ENCODE data around the gene TMEM219. TPM values are rescaled to one million over a fixed set of nuclear protein-coding genes. Genes with fewer than 3 reads are reported as not detected.

Gene TMEM219
- total and polyA plus RNA-seq, 5 donors from 2014 or later: 76.7 to 261 (median 198) TPM

DNA sequence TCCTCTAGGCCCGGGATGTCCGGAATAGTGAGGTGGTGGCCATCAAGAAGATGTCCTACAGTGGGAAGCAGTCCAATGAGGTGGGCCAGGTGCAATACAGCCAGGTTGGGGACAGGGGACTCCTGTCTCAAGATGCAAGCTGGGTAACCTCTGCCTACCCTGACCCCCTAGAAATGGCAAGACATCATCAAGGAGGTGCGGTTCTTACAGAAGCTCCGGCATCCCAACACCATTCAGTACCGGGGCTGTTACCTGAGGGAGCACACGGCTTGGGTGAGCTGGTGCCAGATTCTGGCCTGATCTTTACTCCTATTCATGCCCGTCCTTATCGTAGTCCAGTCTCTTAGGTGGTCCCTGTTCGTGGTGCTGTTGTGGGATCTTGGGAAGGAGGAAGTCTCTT lies 16.2 kb downstream of the TMEM219 start:
- H3K27me3 ChIP-seq (ENCODE audit: control insufficient read depth, insufficient read depth, low read length): no peaks in the 10 kb centered on the region
- Mint-ChIP-seq H3K9me3 (no peaks in the 10 kb centered on the region), H3K27ac (peak overlapping the region in 1 of 3 donors; percentile 52), H3K4me3 (peak overlapping the region in 1 of 4 donors; percentile 37), H3K4me1 (peaks cover 13 to 38% (median 25%) of the 10 kb centered on the region in 4 donors), H3K27me3 (no peaks in the 10 kb centered on the region), H3K36me3 (peaks cover 21% of the 10 kb centered on the region)
- no peak for ATAC-seq (ENCODE audit: low read depth in 2 of 2)
- DNase-seq: no peak
- peaks cover 49% of the 10 kb centered on the region for H3K36me3 ChIP-seq (ENCODE audit: control insufficient read depth, insufficient read depth, low read length)
- no peaks in the 10 kb centered on the region for H3K9me3 ChIP-seq (ENCODE audit: control insufficient read depth in 2 of 2, low read length in 2 of 2)
- H3K27ac ChIP-seq (ENCODE audit: insufficient read depth, low read length, poor library complexity, severe bottlenecking): no peak overlapping the region
- H3K4me1 ChIP-seq (ENCODE audit: control insufficient read depth, insufficient read depth, low read length, poor library complexity, severe bottlenecking): peaks cover 36% of the 10 kb centered on the region
- H3K4me3 ChIP-seq (ENCODE audit: low read depth, low read length): no peak overlapping the region

DNA sequence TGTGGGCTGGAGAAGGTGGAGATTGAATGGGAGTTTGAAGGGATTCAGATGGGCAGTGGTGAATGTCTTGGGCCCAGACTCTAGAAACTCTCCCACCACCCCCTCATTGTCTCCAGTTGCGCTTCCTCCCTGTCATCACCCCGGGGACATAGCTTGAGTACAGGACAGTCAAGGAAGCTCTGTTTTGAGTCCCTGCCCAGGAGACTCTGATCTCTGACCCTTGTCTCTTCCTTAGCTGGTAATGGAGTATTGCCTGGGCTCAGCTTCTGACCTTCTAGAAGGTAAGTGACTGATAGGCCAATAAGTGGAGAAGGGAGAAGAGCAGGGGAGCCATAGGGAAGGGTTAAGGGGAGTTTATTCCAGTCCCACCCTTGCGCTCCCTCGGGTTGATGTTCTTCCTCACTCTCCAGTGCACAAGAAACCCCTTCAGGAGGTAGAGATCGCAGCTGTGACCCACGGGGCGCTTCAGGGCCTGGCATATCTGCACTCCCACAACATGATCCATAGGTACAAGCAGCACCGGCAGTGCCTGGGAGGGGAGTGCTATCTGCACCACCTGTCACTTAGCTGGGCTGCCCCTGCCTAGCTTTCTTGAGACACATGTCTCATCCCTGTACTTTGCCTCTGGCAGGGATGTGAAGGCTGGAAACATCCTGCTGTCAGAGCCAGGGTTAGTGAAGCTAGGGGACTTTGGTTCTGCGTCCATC lies 16.8 kb downstream of the TMEM219 start:
- H3K9me3 Mint-ChIP-seq: no peaks in the 10 kb centered on the region
- peaks cover 33% of the 10 kb centered on the region for H3K4me1 ChIP-seq (ENCODE audit: control insufficient read depth, insufficient read depth, low read length, poor library complexity, severe bottlenecking)
- H3K4me3 ChIP-seq (ENCODE audit: low read depth, low read length): no peak overlapping the region
- no peaks in the 10 kb centered on the region for H3K27me3 Mint-ChIP-seq
- no peaks in the 10 kb centered on the region for H3K27me3 ChIP-seq (ENCODE audit: control insufficient read depth, insufficient read depth, low read length)
- no peak overlapping the region for H3K27ac ChIP-seq (ENCODE audit: insufficient read depth, low read length, poor library complexity, severe bottlenecking)
- ATAC-seq (ENCODE audit: low read depth in 2 of 2): no peak
- H3K9me3 ChIP-seq (ENCODE audit: control insufficient read depth in 2 of 2, low read length in 2 of 2): no peaks in the 10 kb centered on the region
- no peak for DNase-seq
- peaks cover 26% of the 10 kb centered on the region for H3K36me3 Mint-ChIP-seq
- peak overlapping the region in 1 of 3 donors; percentile 73 for H3K27ac Mint-ChIP-seq
- H3K36me3 ChIP-seq (ENCODE audit: control insufficient read depth, insufficient read depth, low read length): peaks cover 56% of the 10 kb centered on the region
- H3K4me1 Mint-ChIP-seq: peaks cover 13 to 34% (median 22%) of the 10 kb centered on the region in 4 donors
- H3K4me3 Mint-ChIP-seq: peak overlapping the region in 1 of 4 donors; percentile 9

DNA sequence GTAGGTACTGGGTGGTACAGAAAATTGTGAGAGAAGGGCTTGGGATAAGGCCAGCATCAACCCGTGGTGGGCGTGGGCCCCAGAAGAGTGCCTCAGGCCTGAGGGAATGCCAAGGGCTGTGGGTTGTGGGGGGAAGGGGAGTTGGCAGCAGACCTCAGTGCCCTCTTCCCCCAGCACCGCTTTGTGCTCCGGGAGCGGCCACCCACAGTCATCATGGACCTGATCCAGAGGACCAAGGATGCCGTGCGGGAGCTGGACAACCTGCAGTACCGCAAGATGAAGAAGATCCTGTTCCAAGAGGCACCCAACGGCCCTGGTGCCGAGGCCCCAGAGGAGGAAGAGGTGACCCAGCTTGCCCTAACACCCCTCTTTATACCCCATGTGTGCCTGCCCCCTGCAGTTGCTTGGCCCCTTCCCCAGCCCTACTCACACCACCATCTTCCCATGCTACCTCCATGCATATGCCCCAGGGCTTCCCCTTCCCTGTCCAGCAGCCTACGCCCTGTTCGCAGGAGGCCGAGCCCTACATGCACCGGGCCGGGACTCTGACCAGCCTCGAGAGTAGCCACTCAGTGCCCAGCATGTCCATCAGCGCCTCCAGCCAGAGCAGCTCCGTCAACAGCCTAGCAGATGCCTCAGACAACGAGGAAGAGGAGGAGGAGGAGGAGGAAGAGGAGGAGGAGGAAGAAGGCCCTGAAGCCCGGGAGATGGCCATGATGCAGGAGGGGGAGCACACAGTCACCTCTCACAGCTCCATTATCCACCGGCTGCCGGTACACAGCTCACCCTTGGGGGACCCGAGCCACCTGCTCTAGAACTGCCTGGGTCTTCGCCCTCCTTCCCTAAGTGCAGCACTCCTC lies 20.9 kb downstream of the TMEM219 start:
- Histone ChIP-seq H3K9me3 (ENCODE audit: control insufficient read depth in 2 of 2, low read length in 2 of 2) (no peaks in the 10 kb centered on the region), H3K27ac (ENCODE audit: insufficient read depth, low read length, poor library complexity, severe bottlenecking) (no peak overlapping the region), H3K27me3 (ENCODE audit: control insufficient read depth, insufficient read depth, low read length) (no peaks in the 10 kb centered on the region), H3K4me1 (ENCODE audit: control insufficient read depth, insufficient read depth, low read length, poor library complexity, severe bottlenecking) (no peaks in the 10 kb centered on the region), H3K4me3 (ENCODE audit: low read depth, low read length) (no peak overlapping the region), H3K36me3 (ENCODE audit: control insufficient read depth, insufficient read depth, low read length) (peaks cover 84% of the 10 kb centered on the region)
- Mint-ChIP-seq H3K27me3 (no peaks in the 10 kb centered on the region), H3K4me3 (no peak overlapping the region), H3K36me3 (peaks cover 31% of the 10 kb centered on the region), H3K4me1 (no peaks in the 10 kb centered on the region), H3K9me3 (no peaks in the 10 kb centered on the region), H3K27ac (no peak overlapping the region)
- no peak for ATAC-seq (ENCODE audit: low read depth in 2 of 2)
- DNase-seq: no peak

DNA sequence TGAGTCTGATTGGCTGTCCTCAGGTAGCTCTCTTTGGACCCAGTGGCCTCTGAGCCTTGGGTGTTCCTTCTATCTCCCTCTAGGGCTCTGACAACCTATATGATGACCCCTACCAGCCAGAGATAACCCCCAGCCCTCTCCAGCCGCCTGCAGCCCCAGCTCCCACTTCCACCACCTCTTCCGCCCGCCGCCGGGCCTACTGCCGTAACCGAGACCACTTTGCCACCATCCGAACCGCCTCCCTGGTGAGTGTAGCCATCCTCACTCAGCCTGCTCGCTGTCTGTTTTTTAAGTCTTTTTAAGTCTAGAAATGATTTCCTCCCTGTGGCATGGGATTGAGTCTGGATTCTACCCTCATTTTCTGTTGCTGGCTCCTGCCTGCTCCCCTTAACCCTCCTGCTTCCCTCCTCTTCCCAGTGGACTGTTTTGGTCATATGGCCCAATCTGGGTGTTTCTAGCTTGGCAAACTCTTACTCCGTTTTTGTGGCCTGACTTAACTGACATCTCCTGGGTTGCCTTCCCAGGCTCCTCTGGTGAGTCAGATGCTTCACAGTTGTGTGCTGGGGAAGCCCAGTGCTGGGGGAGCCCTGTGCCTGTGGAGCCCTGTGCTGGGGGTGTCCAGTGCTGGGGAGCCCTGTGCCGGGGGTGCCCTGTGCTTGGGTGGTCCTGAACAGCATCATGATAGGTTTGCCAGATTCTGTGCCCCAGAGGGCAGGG lies 21.7 kb downstream of the TMEM219 start:
- Histone ChIP-seq H3K4me3 (ENCODE audit: low read depth, low read length) (no peak overlapping the region), H3K36me3 (ENCODE audit: control insufficient read depth, insufficient read depth, low read length) (peaks cover 81% of the 10 kb centered on the region), H3K27me3 (ENCODE audit: control insufficient read depth, insufficient read depth, low read length) (no peaks in the 10 kb centered on the region), H3K4me1 (ENCODE audit: control insufficient read depth, insufficient read depth, low read length, poor library complexity, severe bottlenecking) (no peaks in the 10 kb centered on the region), H3K9me3 (ENCODE audit: control insufficient read depth in 2 of 2, low read length in 2 of 2) (no peaks in the 10 kb centered on the region), H3K27ac (ENCODE audit: insufficient read depth, low read length, poor library complexity, severe bottlenecking) (no peak overlapping the region)
- H3K27me3 Mint-ChIP-seq: no peaks in the 10 kb centered on the region
- no peak for DNase-seq
- peak overlapping the region in 1 of 3 donors; percentile 9 for H3K27ac Mint-ChIP-seq
- H3K9me3 Mint-ChIP-seq: no peaks in the 10 kb centered on the region
- no peak overlapping the region for H3K4me3 Mint-ChIP-seq
- H3K4me1 Mint-ChIP-seq: no peaks in the 10 kb centered on the region
- H3K36me3 Mint-ChIP-seq: peaks cover 38% of the 10 kb centered on the region
- no peak for ATAC-seq (ENCODE audit: low read depth in 2 of 2)

DNA sequence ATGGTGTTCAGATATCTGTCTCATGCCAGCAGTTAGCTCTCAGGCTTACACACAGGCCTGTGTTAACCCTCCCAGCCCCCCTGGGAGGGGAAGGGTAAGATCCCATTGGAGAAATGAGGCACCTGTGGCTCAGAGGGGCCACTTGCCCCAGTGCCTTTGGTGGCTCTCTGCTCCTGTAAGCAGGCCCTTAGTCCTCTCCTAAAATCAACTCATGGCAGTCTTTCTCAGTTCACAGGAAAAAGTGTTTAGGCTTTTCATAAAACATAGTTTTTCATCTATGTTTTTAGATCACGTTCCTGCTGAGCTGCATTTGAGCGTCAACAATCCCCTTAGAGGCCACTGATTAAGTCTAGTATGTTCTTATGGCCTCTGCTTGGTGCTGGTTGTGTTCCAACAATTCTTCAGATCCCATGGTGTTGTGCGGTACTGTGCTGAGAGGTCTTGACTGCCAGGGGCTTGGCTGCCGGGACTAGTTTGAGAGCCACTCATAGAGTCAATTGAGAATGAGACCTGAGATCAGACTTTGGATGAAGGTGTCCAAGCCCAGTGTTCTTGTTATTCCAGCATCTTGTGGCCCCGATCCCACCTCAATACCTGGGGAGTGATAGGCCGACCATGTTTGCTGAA lies 22.4 kb downstream of the TMEM219 start:
- Histone ChIP-seq H3K27ac (ENCODE audit: insufficient read depth, low read length, poor library complexity, severe bottlenecking) (no peak overlapping the region), H3K27me3 (ENCODE audit: control insufficient read depth, insufficient read depth, low read length) (no peaks in the 10 kb centered on the region), H3K4me1 (ENCODE audit: control insufficient read depth, insufficient read depth, low read length, poor library complexity, severe bottlenecking) (no peaks in the 10 kb centered on the region), H3K9me3 (ENCODE audit: control insufficient read depth in 2 of 2, low read length in 2 of 2) (no peaks in the 10 kb centered on the region), H3K36me3 (ENCODE audit: control insufficient read depth, insufficient read depth, low read length) (peaks cover 77% of the 10 kb centered on the region), H3K4me3 (ENCODE audit: low read depth, low read length) (no peak overlapping the region)
- Mint-ChIP-seq H3K4me3 (no peak overlapping the region), H3K4me1 (no peaks in the 10 kb centered on the region), H3K27me3 (no peaks in the 10 kb centered on the region), H3K27ac (peak overlapping the region; percentile 9 to 59 (median 48)), H3K9me3 (no peaks in the 10 kb centered on the region), H3K36me3 (peaks cover 38% of the 10 kb centered on the region)
- ATAC-seq (ENCODE audit: low read depth in 2 of 2) (no peak), DNase-seq (no peak)

DNA sequence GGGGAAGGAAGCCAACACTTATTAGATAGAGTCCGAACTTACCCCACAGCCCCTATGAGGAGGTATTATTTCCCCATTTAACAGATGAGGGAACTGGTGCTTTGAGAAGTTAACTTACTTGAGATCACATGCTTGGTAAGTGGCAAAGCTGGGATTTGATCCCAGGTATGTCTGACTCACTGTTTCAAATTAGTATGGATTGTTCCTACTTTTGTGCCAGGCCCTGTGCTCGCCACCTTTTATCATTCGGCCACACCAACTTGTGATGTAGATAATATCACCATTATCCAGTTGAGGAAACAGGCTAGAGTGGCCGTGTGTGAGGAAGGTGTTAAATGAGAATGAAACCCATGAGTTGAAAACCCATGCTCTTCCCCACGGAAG lies 22.9 kb downstream of the TMEM219 start:
- H3K27ac ChIP-seq (ENCODE audit: insufficient read depth, low read length, poor library complexity, severe bottlenecking): no peak overlapping the region
- H3K4me1 Mint-ChIP-seq: no peaks in the 10 kb centered on the region
- no peaks in the 10 kb centered on the region for H3K27me3 ChIP-seq (ENCODE audit: control insufficient read depth, insufficient read depth, low read length)
- H3K9me3 ChIP-seq (ENCODE audit: control insufficient read depth in 2 of 2, low read length in 2 of 2): no peaks in the 10 kb centered on the region
- peaks cover 34% of the 10 kb centered on the region for H3K36me3 Mint-ChIP-seq
- peaks cover 77% of the 10 kb centered on the region for H3K36me3 ChIP-seq (ENCODE audit: control insufficient read depth, insufficient read depth, low read length)
- no peak overlapping the region for H3K4me3 Mint-ChIP-seq
- DNase-seq (no peak), ATAC-seq (ENCODE audit: low read depth in 2 of 2) (no peak)
- H3K27me3 Mint-ChIP-seq: no peaks in the 10 kb centered on the region
- no peak overlapping the region for H3K4me3 ChIP-seq (ENCODE audit: low read depth, low read length)
- no peaks in the 10 kb centered on the region for H3K9me3 Mint-ChIP-seq
- peak overlapping the region in 1 of 3 donors; percentile 48 for H3K27ac Mint-ChIP-seq
- no peaks in the 10 kb centered on the region for H3K4me1 ChIP-seq (ENCODE audit: control insufficient read depth, insufficient read depth, low read length, poor library complexity, severe bottlenecking)

DNA sequence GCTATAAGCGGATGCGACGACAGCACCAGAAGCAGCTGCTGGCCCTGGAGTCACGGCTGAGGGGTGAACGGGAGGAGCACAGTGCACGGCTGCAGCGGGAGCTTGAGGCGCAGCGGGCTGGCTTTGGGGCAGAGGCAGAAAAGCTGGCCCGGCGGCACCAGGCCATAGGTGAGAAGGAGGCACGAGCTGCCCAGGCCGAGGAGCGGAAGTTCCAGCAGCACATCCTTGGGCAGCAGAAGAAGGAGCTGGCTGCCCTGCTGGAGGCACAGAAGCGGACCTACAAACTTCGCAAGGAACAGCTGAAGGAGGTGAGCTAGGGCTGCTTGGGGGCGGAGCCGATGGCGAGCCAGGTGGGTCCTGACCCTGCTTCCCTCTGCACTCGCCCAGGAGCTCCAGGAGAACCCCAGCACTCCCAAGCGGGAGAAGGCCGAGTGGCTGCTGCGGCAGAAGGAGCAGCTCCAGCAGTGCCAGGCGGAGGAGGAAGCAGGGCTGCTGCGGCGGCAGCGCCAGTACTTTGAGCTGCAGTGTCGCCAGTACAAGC lies 23.5 kb downstream of the TMEM219 start:
- Mint-ChIP-seq H3K9me3 (no peaks in the 10 kb centered on the region), H3K27ac (no peak overlapping the region), H3K36me3 (peaks cover 33% of the 10 kb centered on the region), H3K4me1 (no peaks in the 10 kb centered on the region), H3K4me3 (peak overlapping the region in 1 of 4 donors; percentile 60), H3K27me3 (no peaks in the 10 kb centered on the region)
- H3K36me3 ChIP-seq (ENCODE audit: control insufficient read depth, insufficient read depth, low read length): peaks cover 75% of the 10 kb centered on the region
- no peaks in the 10 kb centered on the region for H3K4me1 ChIP-seq (ENCODE audit: control insufficient read depth, insufficient read depth, low read length, poor library complexity, severe bottlenecking)
- ATAC-seq (ENCODE audit: low read depth in 2 of 2): no peak
- no peak for DNase-seq
- H3K27ac ChIP-seq (ENCODE audit: insufficient read depth, low read length, poor library complexity, severe bottlenecking): no peak overlapping the region
- no peaks in the 10 kb centered on the region for H3K9me3 ChIP-seq (ENCODE audit: control insufficient read depth in 2 of 2, low read length in 2 of 2)
- H3K27me3 ChIP-seq (ENCODE audit: control insufficient read depth, insufficient read depth, low read length): no peaks in the 10 kb centered on the region
- H3K4me3 ChIP-seq (ENCODE audit: low read depth, low read length): no peak overlapping the region

All from CD4-positive, CD25-positive, alpha-beta regulatory T cell (primary cell).